Sciatic nerve (tissue), 2 donors: ENCODE data around the gene ATP1A1. TPM values are rescaled to one million over a fixed set of nuclear protein-coding genes. Genes with fewer than 3 reads are reported as not detected.
A peak's percentile ranks its signal among the peaks of the same experiment; 100 is the strongest.

Source experiments
- ATAC-seq: fragments of 200-7000 bp; cut with Tn5 transposase; one replicate; pipeline ENCODE4 v1.9.1; 2020; ENCODE audit warnings: mild to moderate bottlenecking, moderate library complexity
- DNase-seq: peaks from one replicate; pipeline ENCODE4 v3.0.0-alpha.2; 2020; ENCODE audit warnings: low spot score
- intact Hi-C: fragments of 100-400 bp; cut with DNase I; formaldehyde crosslinking; loops from one replicate; pipeline ENCODE4 v1.14.2; 2022
- total RNA-seq: library from RNA; stranded (reverse); fragmentation: NEBNext Ultra II Directional; extraction: Animal tissue kit (Norgen Biotek cat#: 25700); gene quantifications from one replicate; pipeline ENCODE4 v1.2.1, GENCODE V29; 2021
- donor health status: DM: no; HTN: no; CAD: no.
- donor health status: DM: no; HTN: no; CAD: no.

Gene ATP1A1
- 251 TPM for total RNA-seq

DNA sequence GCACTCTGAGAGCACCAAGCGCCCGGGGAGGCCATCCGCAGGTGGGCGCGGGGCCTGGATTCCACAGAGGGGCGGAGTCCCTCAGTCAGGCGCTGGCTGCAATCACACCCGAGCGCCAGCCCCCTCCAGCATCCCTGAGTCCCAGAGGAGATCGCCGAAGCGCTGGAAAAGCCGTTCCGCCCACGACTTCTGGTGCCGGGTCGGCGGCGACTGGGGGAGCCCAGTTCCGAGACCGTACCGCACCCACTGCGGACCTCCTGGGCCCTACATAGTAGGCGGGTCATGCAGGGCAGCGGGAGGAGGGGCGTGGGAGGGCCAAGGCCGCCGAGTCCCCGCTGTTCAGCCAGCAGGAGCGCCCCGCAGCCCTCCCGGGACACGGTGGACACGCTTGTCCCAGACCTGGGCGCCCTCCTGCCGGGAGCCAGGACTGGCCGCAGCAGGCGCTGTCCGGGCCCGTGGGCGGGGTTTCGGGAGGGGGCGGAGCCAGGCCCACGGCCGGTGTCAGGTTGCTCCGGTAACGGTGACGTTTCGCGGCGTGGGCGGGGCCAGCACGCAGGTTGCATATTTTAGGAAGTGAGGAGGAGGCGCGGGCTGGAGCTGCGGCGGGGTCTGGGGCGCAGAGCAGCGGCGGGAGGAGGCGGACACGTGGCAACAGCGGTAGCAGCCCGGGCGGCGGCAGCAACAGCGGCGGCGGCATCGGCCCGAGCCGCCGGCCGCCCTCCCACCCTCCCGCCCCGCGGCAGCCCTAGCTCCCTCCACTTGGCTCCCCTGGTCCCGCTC lies at the start of gene ATP1A1:
Gene ATP1A1 (plus strand): TSS at position 594 of the 780 bp plus-strand sequence. CDS start 268 bp downstream, outside the sequence.
- intact Hi-C loops = no loop called here
- DNase-seq = peak; percentile 99
- peak; percentile 93 for ATAC-seq

DNA sequence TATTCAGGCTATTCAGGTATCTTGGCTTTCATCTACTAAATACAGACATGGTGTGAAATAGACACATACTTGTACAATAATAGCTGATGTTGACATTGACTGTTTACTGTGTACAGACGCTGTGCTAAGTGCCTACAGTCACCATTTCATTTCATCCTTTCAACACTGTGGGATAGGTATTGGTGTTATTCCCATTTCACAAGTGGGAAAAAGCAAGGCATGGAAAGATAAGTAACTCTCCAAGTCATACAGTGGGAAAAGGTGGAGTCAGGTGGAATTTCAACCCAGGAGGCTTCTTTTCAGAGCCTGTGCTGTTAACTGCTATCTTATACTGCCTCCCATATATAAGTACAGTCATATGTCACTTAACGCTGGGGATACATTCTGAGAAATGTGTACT lies 49.6 kb upstream of the ATP1A1 start:
- ATAC-seq (no peak), DNase-seq (no peak)
- intact Hi-C loops = no loop called here

DNA sequence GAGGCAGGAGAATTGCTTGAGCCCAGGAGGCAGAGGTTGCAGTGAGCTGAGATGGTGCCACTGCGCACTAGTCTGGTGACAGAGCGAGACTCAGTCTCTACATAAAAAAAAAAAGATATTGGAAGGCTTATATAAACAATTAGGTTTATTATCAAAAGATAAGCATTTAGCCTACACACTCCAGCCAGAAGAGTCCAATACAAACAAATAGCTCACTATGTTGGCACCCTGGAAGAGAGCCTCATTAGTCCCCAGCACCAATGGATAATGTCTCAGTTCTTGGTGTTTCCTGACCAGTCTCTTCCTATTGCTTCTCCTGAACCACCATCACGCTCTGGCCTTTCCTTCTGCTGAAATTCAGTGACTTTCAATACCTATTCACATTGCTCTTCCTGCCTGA lies 48.6 kb upstream of the ATP1A1 start:
- ATAC-seq (no peak), DNase-seq (no peak)
- intact Hi-C loops = no loop called here

DNA sequence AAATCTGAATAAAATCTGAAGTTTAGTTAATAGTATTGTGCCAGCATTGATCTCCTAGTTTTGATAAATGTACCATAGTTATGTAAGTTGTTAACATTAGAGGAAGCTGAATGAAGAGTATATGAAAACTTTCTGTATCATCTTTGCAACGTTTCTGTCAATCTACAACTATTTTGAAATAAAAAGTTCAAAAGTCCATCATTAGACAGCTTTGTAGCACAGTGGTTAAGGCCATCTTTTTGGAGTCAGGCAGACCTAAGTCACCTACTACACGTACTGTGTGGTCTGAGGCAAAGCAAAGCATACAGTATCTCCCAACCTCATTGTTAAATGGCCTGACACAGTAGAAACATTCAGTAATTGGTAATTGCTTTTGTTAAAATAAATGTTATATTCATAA lies 47.9 kb upstream of the ATP1A1 start:
- ATAC-seq (no peak), DNase-seq (no peak)
- intact Hi-C loops = no loop called here

DNA sequence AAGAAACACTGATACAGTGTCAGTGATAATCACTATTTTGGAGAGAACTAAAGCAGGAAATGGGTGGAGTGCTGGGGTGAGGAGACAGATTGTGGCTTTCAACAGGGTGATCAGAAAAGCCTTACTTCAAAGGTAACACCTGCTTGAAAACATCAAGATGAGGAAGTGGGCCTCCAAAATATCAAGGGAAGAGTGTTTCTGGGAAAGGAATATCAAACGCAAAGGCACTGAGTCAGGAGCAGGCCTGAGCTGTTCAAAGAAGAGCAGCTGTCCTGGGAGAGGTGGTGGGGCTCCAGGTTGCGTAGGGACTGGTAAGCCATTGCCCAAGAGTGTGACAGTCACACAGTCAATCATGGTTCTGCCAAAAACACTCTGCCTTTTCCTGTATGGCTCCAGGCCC lies 47.1 kb upstream of the ATP1A1 start:
- intact Hi-C loops = no loop called here
- DNase-seq (no peak), ATAC-seq (no peak)

DNA sequence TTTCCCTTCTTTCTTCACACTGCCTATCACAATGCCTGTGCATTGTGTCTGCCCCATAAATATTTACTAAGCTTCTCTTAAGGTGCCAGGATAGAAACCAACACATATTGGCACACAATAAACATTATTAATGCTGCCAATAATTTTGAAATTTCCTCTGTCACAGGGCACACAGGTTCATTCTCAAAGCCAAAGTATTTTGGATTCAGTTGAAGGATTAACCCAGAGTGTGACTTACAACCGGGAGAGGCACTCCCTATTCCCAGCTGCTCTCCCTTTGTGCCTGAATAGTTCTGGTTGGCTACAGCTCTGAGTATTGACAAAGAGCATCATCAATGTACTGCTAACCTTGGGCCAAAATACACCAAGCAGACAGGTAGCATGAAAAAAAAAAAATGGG lies 46.6 kb upstream of the ATP1A1 start:
- no peak for DNase-seq
- intact Hi-C loops = no loop called here
- no peak for ATAC-seq

DNA sequence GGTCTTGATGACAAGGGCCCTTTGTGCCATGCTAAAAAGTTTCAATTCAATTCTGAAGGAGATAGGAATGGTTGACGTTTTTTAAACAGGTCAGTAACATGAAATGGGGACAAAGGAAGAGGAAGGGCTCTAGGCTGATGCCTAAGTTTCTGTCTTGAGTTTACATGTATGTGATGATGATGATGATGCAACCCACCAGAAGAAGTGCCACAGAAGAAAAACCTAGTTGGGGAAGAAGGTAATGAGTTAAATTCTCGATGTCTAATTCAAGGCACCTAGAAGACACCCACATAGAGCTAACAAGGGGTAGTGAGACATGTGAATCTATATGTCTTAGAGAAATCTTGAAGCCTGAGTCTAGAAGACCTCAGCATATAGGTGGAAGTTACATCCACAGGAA lies 44.4 kb upstream of the ATP1A1 start:
- ATAC-seq = no peak
- intact Hi-C loops = no loop called here

DNA sequence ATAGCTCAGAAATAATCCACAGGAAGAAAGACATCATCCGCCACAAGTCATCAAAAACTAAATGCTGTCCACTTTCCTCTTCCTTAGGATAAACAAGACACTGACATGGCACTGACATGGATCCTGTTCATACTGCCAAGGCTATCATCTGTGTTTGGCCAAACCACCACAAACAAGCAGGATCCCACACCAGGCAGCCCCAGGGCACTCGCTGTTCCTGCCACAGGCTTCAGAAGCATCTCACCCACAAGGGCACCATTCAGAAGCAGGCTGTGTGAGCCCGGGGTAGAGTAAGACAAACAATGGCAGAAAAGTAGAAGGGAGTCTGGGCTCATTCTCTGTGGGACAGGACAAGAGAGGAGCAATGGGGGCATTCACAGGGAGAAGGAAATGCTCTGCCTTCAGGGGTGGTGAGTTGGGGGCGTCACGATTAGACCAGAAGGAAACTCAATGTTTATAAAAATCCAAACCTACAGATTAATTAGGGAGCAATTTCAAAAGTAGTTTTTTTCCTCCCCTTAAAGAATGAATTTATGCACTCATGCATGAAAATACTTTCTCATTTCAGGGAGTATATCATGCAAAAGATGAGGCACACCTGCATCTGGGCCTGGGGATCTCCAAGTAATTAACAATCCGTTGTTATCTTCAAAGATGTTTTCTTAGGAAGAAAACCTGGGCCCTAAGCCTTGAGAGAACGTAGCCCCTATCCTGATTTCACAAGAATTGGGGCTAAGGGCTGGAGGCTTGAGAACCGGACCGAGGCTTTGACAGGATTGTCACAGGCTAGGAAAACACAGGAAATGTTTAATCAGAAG lies 43.3 kb upstream of the ATP1A1 start:
- intact Hi-C loops = no loop called here
- ATAC-seq = no peak
- DNase-seq = no peak

More for the DNA sequence above, 44.4 kb upstream of the ATP1A1 start:
- no peak for DNase-seq

DNA sequence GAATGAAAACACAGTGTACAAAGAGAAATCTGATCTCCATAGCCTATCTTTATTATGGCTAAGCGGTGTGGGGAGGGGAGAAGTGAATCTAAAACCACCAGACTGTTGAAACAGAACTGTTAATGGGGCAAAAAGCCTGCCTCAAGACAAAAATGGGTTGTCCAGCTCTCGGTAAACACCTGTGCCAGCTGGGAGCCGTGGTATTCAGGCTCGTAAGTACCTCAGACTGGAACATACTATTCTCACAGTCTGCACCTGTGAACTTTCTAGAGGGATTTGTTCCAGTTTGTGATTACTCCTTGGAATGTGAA lies 42.7 kb upstream of the ATP1A1 start:
- DNase-seq = no peak
- intact Hi-C loops = no loop called here
- no peak for ATAC-seq

DNA sequence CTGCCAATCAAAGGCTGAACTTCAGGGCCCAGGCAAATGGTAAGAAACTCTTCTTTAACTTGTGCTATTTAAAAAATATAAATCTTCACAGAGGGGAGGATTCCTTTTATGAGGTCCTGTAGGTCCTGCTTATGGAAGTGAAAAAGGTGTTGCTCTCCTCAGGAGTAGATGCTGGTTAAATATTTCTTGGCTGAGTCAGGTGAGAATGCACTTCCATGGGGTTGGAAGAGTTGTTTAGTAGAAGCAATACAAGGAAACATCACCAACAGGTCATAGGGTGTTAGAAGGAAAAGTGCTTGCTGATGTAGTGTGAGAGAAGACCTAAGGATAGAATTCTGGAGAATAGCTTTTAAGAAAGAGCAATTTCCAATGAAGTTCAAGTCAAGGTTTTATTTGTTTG lies 42.2 kb upstream of the ATP1A1 start:
- no peak for ATAC-seq

DNA sequence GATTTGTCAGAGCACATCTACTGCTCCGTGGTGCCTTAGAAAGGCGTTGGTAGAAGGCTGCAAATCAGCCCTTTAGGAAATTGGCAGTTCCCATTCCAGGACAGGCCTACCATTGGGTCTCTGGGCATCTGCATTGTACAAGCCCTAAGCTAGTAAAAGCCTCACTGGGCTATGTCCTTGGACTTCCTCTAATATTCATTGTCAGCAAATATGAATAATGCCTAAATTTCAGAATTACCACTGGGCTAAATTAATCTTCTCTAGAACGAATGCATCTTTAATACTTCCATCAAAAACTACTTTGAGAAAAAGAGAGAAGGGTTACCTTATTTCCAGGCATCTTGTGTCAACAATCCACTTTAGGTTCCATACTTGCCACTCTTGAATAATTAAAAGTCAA lies 41.5 kb upstream of the ATP1A1 start:
- DNase-seq = no peak

More for the DNA sequence above, 42.2 kb upstream of the ATP1A1 start:
- intact Hi-C loops = no loop called here
- no peak for DNase-seq

DNA sequence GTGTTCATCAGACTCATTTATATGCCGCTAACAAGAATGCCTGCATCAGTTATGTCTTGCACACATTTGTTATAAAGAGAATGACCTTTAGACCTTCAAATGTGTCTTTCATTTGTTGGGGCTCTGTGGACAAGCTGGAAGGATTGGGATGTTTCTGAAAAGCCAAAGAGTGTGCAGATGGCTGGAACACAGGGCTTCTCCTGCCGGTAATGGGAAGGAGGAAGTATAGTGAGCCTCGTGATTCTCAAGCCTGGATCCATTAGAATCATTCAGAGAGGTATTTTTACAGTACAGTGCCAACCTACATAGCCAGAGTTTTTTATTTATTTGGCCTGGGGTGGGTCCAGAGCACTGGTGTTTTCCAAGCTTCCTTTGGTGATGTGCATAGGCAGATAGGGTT lies 40.6 kb upstream of the ATP1A1 start:
- DNase-seq (no peak), ATAC-seq (no peak)
- intact Hi-C loops = no loop called here

More for the DNA sequence above, 41.5 kb upstream of the ATP1A1 start:
- intact Hi-C loops = no loop called here
- ATAC-seq = no peak

DNA sequence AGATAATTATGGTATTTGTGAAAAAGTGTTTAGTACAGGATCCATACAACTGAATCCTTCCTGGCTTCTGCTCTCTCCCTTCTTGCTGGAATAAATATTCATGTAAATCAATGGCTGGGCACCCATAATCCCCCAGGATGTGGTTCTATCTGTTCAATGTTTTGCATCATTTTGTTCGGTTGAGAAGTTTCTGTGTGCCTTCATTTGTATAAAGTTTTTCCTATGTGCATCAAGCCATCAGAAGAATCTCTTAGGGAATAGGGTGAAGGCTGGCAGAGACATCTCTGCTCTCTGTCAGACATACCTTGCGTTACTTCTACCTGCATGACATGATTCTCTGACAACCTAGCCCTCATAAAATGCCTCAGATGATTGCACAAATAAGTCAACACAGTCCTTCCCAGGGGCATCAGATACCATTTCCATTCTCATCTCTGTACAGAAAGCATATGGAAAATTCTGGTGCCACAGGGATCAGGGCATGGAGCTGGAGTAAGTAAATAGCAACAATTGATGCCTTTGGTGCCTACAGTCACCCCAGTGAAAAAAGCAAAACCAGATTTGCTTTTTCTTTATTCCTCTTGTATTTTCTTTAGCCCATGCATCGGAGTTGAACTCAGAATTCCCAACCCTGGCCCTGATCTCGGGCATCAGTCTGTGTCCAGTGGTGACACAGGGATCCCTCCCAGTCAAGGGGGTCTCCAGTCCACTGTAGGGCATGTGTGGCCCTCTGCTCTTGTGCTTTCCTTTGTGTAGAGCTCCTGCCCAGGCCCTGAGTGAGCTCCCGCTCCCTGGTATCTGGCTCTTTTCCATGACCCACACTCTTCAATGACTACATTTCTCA lies 39.7 kb upstream of the ATP1A1 start:
- intact Hi-C loops = no loop called here
- ATAC-seq = no peak
- DNase-seq = no peak

DNA sequence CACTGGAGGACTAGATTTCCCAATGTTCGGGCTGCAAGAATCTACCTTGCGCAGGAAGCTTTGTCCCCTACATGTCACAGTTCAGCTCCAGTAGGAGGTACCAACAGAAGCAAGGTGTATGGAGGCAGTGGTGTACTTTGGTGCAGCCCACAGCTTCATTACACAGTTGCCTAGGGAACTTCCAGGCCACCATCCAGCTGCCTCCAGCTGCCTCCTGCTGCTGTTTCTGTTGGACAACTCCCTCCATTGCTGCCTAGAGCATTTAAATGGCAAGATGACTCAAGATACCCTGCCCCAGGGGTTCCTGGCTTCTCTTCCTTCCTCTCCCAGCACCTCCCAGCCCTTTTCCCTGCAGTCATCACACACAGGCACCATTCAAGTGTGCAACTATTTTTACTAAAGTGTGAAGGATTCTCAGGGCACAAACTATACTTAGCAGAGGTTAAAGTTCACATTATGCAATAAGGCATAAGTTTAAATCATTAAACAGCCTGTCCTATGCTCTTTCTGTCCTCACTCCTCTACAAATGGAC lies 39.0 kb upstream of the ATP1A1 start:
- intact Hi-C loops = no loop called here
- DNase-seq (no peak), ATAC-seq (peak; percentile 20)

DNA sequence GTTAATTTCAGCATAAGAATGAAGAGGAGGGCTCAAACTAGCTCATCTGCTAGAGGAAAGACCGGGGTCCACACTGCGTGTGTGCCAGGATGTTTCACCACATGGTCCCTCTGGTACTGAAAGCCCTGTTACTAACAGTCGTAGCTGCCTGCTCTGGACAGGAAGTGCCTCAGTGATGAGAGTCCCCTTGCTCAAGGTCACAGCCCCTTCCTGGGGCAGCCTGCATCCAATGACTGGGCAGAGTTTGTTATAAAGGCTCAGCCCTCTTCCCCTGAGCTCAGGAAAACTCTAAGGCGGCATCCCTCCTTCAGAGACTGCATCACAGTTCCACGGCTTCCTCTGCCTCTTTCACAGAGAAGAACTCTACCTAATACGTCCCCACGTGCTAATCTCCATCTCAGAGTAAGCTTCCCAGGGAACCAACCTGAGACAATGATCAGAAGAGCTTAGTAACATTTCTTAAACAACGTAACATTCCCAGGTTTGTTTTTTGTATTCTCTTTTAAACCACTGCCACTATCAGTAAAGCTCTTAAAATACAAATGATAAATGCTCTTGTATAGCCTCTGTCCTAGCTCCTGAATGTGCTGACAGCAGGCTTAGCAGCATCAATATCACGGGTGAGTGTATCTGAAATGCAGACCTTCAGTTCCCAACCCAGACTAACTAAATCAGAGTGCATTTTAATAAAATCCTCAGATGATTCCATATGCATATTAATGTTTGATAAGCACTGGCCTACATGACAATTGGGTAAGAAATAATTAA lies 38.0 kb upstream of the ATP1A1 start:
- ATAC-seq (no peak), DNase-seq (no peak)
- intact Hi-C loops = no loop called here

DNA sequence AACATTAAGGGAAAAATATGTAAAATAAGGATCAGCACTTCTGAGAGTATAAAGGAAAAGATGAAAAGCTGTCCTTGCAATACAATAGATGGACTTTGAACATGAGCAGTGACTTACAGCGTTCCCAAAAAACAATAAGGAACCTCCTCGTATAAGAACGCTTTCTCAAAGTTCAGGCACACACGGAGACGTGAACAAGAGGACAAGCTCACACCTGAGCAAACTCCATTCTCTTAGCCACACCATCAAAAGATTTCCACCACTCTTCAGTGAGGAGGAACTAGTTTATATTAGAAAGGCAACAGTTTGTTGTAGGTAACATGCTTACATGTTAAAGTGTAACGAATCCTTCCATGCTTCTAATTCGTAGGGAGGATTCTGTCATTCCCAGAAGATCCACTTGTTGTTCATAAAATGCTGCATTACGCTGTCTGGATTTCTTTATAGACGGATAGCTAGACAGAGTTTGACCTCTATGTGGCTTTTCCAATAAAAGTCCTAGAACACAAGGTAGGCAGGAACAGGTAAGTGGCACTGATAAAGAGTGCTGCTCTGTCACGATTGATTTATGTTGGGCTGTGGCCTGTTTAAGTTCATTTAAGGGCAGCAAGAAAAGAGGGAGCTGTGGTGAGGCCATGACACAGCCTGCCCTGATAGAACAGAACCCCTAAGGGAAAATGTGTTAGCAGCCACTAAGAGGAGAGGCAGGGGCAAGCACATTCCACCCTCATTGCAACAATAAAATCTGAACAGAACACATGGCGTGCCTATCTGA lies 37.0 kb upstream of the ATP1A1 start:
- intact Hi-C loops = no loop called here
- no peak for ATAC-seq

DNA sequence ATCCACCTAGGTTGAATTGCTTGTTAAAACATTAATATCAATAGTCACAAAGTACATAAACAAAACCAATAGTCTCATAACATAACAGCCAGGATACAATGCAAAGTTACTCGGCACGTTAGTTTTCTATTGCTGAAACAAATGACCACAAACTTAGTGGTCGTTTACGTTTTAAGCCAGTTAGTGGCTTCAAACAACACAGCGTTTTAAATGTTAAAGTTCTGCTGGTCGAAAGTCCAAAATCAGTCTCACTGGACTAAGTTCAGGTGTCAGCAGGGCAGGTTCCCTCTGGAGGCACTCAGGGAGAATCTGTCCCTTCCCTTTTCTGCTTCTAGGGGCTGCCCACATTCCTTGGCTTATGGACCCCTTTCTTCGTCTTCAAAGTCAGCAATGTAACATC lies 35.6 kb upstream of the ATP1A1 start:
- DNase-seq (no peak), ATAC-seq (no peak)
- intact Hi-C loops = no loop called here

More for the DNA sequence above, 37.0 kb upstream of the ATP1A1 start:
- DNase-seq = no peak

DNA sequence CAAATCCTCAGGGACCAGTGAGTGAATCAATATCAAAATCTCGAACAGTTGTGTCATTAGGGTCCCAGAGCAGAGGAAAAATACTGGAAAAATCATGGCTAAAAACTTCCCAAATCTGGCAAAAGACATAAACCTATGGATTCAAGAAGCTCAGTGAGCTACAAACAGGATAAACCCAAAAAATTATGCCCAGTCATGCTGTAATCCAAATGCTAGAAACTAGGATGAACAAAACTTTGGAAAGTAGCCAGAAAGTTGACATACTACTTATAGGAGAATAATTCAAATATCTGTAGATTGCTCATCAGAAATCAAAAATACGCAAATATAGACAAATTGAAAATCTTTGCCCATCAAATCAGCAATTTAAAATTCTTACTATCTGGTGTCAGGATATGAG lies 34.6 kb upstream of the ATP1A1 start:
- DNase-seq = no peak
- intact Hi-C loops = no loop called here
- ATAC-seq = no peak
